GM13977 (cell line): ENCODE results near the gene LINS1.

ENCODE experiments used
- DNase-seq: peaks from one replicate; pipeline ENCODE4 v3.0.0; 2012; ENCODE audit warnings: low spot score
- in situ Hi-C: fragments of 300-500 bp; cut with MboI; formaldehyde crosslinking; loops from one replicate; pipeline ENCODE4 v1.12.0; 2022; ENCODE audit warnings: low sequenced_read_pairs, low pct_unique_long_range_greater_than_20kb, mixed read lengths, inconsistent platforms; ENCODE audit not compliant: unreplicated experiment
- TF ChIP-seq, protein P1 (sequence below): IDR thresholded peaks from 2 replicates; pipeline ENCODE4 v1.5.1; 2012; ENCODE audit warnings: mild to moderate bottlenecking, control low read depth; ENCODE audit not compliant: insufficient read depth; ENCODE audit errors: extremely low read depth, missing control alignments

Gene LINS1

DNA sequence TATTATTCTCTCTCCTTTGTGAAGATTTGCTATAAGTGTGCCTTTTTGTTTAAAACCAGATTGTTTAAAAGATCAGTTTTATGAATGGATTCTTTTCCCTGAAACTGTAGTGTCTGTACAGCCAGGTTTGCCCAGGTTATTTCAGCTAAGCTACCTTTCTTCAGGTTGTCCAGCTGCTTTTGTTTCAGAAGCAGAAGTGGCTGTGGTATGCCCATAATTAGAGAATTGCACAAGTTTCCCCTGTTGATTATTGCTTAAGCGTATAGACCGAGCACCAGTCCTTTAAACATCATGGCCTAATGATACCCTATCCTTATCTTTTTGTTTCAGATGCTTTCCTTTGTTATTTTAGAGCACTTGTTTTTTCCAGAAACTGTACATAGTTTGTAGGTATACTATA is 10.6 kb upstream of the LINS1 start:
- TF ChIP-seq, protein P1, sequence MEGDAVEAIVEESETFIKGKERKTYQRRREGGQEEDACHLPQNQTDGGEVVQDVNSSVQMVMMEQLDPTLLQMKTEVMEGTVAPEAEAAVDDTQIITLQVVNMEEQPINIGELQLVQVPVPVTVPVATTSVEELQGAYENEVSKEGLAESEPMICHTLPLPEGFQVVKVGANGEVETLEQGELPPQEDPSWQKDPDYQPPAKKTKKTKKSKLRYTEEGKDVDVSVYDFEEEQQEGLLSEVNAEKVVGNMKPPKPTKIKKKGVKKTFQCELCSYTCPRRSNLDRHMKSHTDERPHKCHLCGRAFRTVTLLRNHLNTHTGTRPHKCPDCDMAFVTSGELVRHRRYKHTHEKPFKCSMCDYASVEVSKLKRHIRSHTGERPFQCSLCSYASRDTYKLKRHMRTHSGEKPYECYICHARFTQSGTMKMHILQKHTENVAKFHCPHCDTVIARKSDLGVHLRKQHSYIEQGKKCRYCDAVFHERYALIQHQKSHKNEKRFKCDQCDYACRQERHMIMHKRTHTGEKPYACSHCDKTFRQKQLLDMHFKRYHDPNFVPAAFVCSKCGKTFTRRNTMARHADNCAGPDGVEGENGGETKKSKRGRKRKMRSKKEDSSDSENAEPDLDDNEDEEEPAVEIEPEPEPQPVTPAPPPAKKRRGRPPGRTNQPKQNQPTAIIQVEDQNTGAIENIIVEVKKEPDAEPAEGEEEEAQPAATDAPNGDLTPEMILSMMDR = no peak
- no peak for DNase-seq
- in situ Hi-C loops = loop anchor here (25.0 kb wide), 2 partner anchors 650 to 1350 kb away; partner anchors contain the start of genes CHSY1 and LRRC28

DNA sequence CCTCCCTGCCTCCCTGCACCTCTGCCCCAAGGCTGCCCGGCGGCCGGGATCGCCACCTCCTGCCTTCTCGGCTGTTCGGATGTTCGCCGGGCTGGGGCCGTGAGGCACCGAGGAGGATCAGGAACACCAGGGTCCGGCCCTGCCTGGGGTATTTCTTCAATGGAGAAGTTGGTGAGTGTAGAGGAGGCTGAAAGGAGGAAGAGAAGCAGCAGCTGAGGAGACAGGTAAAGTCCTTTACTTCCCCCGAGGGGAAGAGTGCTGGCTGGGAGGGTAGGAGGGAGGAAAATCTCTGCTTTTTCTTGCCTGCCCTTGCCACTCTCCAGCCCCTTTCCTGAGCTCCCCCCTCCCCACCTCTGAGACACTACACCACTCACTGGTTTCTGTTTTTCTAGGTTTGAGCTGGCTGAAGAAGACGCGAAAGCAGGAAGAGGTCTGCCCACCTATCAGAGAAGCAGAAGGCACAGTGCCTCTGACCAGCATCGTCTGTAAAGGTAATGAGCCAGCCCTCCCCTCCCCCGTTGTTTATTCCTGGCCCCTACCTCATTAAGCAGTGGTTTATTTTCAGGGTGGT is 924 bp upstream of the LINS1 start:
- in situ Hi-C loops = loop anchor here (25.0 kb wide), 2 partner anchors 659 to 1341 kb away; partner anchors contain the start of genes CHSY1 and LRRC28
- DNase-seq = peak; percentile 44
- TF ChIP-seq, protein P1 = no peak

DNA sequence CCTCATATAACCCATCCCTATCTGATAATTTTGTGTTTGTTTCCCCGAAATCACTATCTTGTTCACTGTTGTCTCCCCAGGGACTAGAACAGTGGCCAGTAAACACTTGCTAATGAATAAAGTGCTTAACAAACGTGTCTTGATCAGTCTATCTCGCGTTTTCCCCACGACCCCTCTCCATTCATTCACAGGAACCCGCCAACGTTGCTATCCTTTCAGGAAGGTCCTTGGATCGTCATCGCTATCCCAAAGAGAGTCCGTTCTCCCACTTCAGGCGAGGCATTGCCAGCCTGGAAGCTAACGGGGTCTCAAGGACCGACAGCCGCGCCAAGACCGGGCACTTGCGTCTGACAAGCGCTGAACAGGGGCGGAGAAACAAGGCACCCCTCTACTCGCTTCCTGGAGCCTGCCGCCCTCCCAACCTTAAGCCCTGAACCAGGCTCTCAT is 344 bp downstream of the LINS1 start:
- no peak for DNase-seq
- TF ChIP-seq, protein P1 = no peak
- in situ Hi-C loops = loop anchor here (25.0 kb wide), 2 partner anchors 661 to 1339 kb away; partner anchors contain the start of genes CHSY1 and LRRC28

DNA sequence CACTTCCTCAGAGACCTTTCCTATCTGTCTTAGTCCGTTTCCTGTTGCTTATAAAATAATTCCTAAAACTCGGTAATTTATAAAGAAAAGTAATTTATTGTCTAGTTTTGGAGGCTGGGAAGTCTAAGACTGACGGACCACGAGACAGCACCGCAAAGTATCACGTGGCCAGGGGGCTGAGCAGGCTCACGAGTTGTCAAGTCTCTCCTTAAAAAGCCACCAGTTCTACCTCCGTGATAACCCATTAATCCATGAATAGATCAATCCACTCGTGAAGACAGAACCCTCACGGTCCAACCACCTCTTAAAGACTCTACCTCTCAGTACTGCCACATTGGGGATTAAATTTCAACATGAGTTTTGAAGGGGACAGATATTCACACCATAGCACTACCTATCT is 821 bp downstream of the LINS1 start:
- DNase-seq = no peak
- in situ Hi-C loops = loop anchor here (25.0 kb wide), 2 partner anchors 661 to 1339 kb away; partner anchors contain the start of genes CHSY1 and LRRC28
- TF ChIP-seq, protein P1 = no peak

DNA sequence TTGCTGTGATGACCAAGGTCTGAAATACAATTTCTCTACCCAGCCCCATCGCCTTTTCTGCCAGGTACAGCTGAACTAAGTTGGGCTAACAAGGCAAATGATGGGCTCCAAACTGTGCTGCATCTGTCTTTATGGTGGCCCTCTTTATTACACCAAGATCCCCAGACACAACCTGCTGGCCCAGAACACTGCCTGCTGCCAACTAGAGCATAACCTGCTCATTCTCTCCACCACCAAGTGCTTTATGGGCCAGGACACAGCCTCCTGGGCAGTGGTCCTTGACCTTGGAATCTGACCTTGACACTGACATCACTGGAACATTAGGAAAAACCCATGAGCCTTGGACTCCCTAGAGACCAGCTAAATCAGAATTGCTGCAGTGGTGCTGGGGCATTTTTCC is 3.3 kb downstream of the LINS1 start:
- in situ Hi-C loops = no loop called here
- TF ChIP-seq, protein P1 = no peak

DNA sequence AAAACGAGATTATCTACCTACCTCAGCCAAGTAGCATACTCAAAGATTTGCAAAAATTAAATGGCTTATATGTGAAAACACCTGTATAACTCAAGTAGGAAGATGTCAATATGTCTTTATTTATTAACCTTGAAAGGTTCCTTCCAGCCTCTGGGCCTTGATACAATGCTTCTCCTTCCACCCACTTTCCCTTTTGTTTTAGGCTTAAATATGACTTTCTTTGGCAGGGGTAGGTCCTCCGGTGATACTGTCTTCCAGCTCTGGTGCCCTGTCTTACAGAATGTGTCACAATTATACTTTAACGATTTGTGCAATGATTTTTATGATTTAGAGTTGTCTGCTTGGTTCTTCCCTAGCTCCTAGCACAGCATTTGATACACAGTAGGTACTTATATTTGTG is 4.1 kb downstream of the LINS1 start:
- TF ChIP-seq, protein P1 = no peak
- no peak for DNase-seq
- in situ Hi-C loops = no loop called here

More for the DNA sequence above, 3.3 kb downstream of the LINS1 start:
- DNase-seq = no peak
